Liver (tissue), 9 donors: ENCODE data around the gene SERINC3. TPM values are rescaled to one million over a fixed set of nuclear protein-coding genes. Genes with fewer than 3 reads are reported as not detected.

Source experiments
- DNase-seq: peaks from one replicate; pipeline ENCODE4 v3.0.0-alpha.2; 2017; ENCODE audit warnings: low spot score
- H3K27ac ChIP-seq, 2 donors: one replicate each; pipeline ENCODE4 v1.7.0; 2013; ENCODE audit warnings: inconsistent platforms in 2 of 2, low read length in 2 of 2, control low read depth in 1 of 2, low read depth in 1 of 2, mild to moderate bottlenecking in 1 of 2
- H3K27me3 ChIP-seq, 4 donors: one replicate each; pipeline versions ENCODE4 v1.6.1 to v1.7.0; 2013; ENCODE audit warnings: low read length in 3 of 4, inconsistent platforms in 1 of 4, mild to moderate bottlenecking in 1 of 4, moderate library complexity in 1 of 4; ENCODE audit not compliant: control insufficient read depth in 4 of 4, insufficient read depth in 4 of 4
- H3K36me3 ChIP-seq, 4 donors: one replicate each; pipeline versions ENCODE4 v1.6.1 to v1.7.0; 2013; ENCODE audit warnings: low read length in 3 of 4, mild to moderate bottlenecking in 3 of 4, low read depth in 1 of 4, moderate library complexity in 1 of 4; ENCODE audit not compliant: control insufficient read depth in 4 of 4, insufficient read depth in 3 of 4
- H3K4me1 ChIP-seq, 4 donors: one replicate each; pipeline versions ENCODE4 v1.6.1 to v1.7.0; 2013; ENCODE audit warnings: low read length in 3 of 4, mild to moderate bottlenecking in 3 of 4, moderate library complexity in 1 of 4; ENCODE audit not compliant: control insufficient read depth in 4 of 4, insufficient read depth in 4 of 4
- H3K4me3 ChIP-seq, 3 donors: one replicate each; pipeline versions ENCODE4 v1.6.1 to v1.7.0; 2013; ENCODE audit warnings: low read length in 3 of 3, control low read depth in 1 of 3, low read depth in 1 of 3, mild to moderate bottlenecking in 1 of 3
- H3K9ac ChIP-seq, 2 donors: one replicate each; pipeline ENCODE4 v1.7.0; 2013; ENCODE audit warnings: low read length in 2 of 2, mild to moderate bottlenecking in 2 of 2, moderate library complexity in 2 of 2, control low read depth in 1 of 2, low read depth in 1 of 2
- H3K9me3 ChIP-seq, 4 donors: one replicate each; pipeline versions ENCODE4 v1.6.1 to v1.7.0; 2013; ENCODE audit warnings: low read length in 3 of 4; ENCODE audit not compliant: control insufficient read depth in 4 of 4
- ATF3 ChIP-seq: IDR thresholded peaks from 2 replicates; pipeline ENCODE4 v1.6.1; 2016; ENCODE audit warnings: antibody characterized with exemption
- CTCF ChIP-seq: fragments of 150-350 bp; IDR thresholded peaks from 2 replicates; pipeline ENCODE4 v1.5.1; 2017; ENCODE audit warnings: improper control_type of control experiment, low read depth, low read length; ENCODE audit not compliant: missing input control
- EGR1 ChIP-seq, 2 donors: IDR thresholded peaks; 2 replicates each; pipeline ENCODE4 v1.6.1; 2016 to 2018; ENCODE audit warnings: antibody characterized with exemption in 2 of 2, low read depth in 2 of 2
- FOXA1 ChIP-seq: IDR thresholded peaks from 2 replicates; pipeline ENCODE4 v1.6.1; 2016; ENCODE audit warnings: antibody characterized with exemption
- FOXA2 ChIP-seq: IDR thresholded peaks from 2 replicates; pipeline ENCODE4 v1.6.1; 2016; ENCODE audit warnings: antibody characterized with exemption
- GABPA ChIP-seq, 2 donors: IDR thresholded peaks in 1 of 2; conservative IDR thresholded peaks in 1 of 2; 2 replicates each; pipeline ENCODE4 v1.6.1; 2016; ENCODE audit warnings: antibody characterized with exemption in 2 of 2, mild to moderate bottlenecking in 1 of 2, moderate library complexity in 1 of 2
- HNF4A ChIP-seq, 2 donors: conservative IDR thresholded peaks; 2 replicates each; pipeline ENCODE4 v1.6.1; 2016; ENCODE audit warnings: antibody characterized with exemption in 2 of 2, mild to moderate bottlenecking in 2 of 2
- HNF4G ChIP-seq: IDR thresholded peaks from 2 replicates; pipeline ENCODE4 v1.6.1; 2016; ENCODE audit warnings: antibody characterized with exemption
- JUND ChIP-seq, 2 donors: IDR thresholded peaks; 2 replicates each; pipeline ENCODE4 v1.6.1; 2016; ENCODE audit warnings: antibody characterized with exemption in 2 of 2
- MAX ChIP-seq: IDR thresholded peaks from 2 replicates; pipeline ENCODE4 v1.6.1; 2016; ENCODE audit warnings: antibody characterized with exemption
- NR2F2 ChIP-seq: IDR thresholded peaks from 2 replicates; pipeline ENCODE4 v1.6.1; 2016; ENCODE audit warnings: antibody characterized with exemption
- RAD21 ChIP-seq, 2 donors: IDR thresholded peaks; 2 replicates each; pipeline ENCODE4 v1.6.1; 2016; ENCODE audit warnings: antibody characterized with exemption in 2 of 2, mild to moderate bottlenecking in 2 of 2
- REST ChIP-seq: IDR thresholded peaks from 2 replicates; pipeline ENCODE4 v1.6.1; 2016; ENCODE audit warnings: antibody characterized with exemption, mild to moderate bottlenecking
- RXRA ChIP-seq, 2 donors: IDR thresholded peaks; 2 replicates each; pipeline ENCODE4 v1.6.1; 2017 to 2018; ENCODE audit warnings: antibody characterized with exemption in 2 of 2, mild to moderate bottlenecking in 1 of 2
- SP1 ChIP-seq: IDR thresholded peaks from 2 replicates; pipeline ENCODE4 v1.6.1; 2018; ENCODE audit warnings: antibody characterized with exemption, mild to moderate bottlenecking
- TAF1 ChIP-seq: conservative IDR thresholded peaks from 2 replicates; pipeline ENCODE4 v1.6.1; 2016; ENCODE audit warnings: antibody characterized with exemption, mild to moderate bottlenecking
- YY1 ChIP-seq: IDR thresholded peaks from 2 replicates; pipeline ENCODE4 v1.6.1; 2016; ENCODE audit warnings: antibody characterized with exemption, mild to moderate bottlenecking
- ZBTB33 ChIP-seq: IDR thresholded peaks from 2 replicates; pipeline ENCODE4 v1.6.1; 2016; ENCODE audit warnings: antibody characterized with exemption
- polyA plus RNA-seq, 2 donors: library from polyadenylated mRNA; stranded (reverse) in 1 of 2; unstranded in 1 of 2; fragments of 200-250 nt in 1 of 2; fragments of >200 nt in 1 of 2; fragmentation: Nextera tagmentation in 1 of 2; extraction: Ambion mirVana in 1 of 2; gene quantifications; one replicate each; pipeline versions ENCODE4 v1.2.1 to v1.2.3, GENCODE V29; 2013 to 2015
- total RNA-seq, 2 donors: library from RNA; depleted of rRNA; stranded (reverse); fragments of >200 nt; gene quantifications; one replicate each; pipeline ENCODE4 v1.2.3, GENCODE V29; 2014
- donor health status: healthy.
- donor health status: healthy.
- donor health status: healthy.
- donor health status: healthy.
- donor health status: healthy.

SERINC3 gene
- total and polyA plus RNA-seq, 4 donors, result 51.1 to 70.0 (median 58.5) TPM

GRCh38 chr20:44559302-44559701 lies 37.4 kb upstream of the SERINC3 start:
- H3K4me3 ChIP-seq, result no peak overlapping the region
- no peaks in the 10 kb centered on the region for H3K36me3 ChIP-seq
- no peaks in the 10 kb centered on the region for H3K9me3 ChIP-seq
- TF ChIP-seq TAF1 (no peak), REST (no peak), GABPA (IDR thresholded peaks at IDR 0.05 in 1 of 2, conservative IDR thresholded peaks at IDR 0.05 in 1 of 2) (no peak), FOXA2 (no peak), YY1 (no peak), CTCF (no peak), NR2F2 (no peak), HNF4A (conservative IDR thresholded peaks at IDR 0.05) (no peak), HNF4G (no peak), JUND (IDR thresholded peaks at IDR 0.05) (no peak), RXRA (IDR thresholded peaks at IDR 0.05) (no peak), FOXA1 (no peak), ATF3 (no peak), RAD21 (IDR thresholded peaks at IDR 0.05) (no peak), ZBTB33 (no peak), SP1 (no peak), MAX (no peak), EGR1 (IDR thresholded peaks at IDR 0.05; ENCODE audit: low read depth in 2 of 2) (no peak)
- H3K27ac ChIP-seq, result no peak overlapping the region
- H3K9ac ChIP-seq, result no peak overlapping the region
- H3K27me3 ChIP-seq, result no peaks in the 10 kb centered on the region
- H3K4me1 ChIP-seq, result peaks cover 0 to 3% (median 0%) of the 10 kb centered on the region in 4 donors
- DNase-seq, result no peak
